GM19238 (cell line): ENCODE results near the gene DOHH.

ENCODE experiments used
- DNase-seq: peaks from one replicate; pipeline ENCODE4 v3.0.0; 2011; ENCODE audit warnings: low spot score; ENCODE audit not compliant: insufficient read length

The DOHH gene

GRCh38 chr19:3503036-3503572 lies 2.6 kb upstream of the DOHH start:
- no peak for DNase-seq

GRCh38 chr19:3501780-3502179 lies 1.3 kb upstream of the DOHH start:
- DNase-seq: no peak

- no peak for DNase-seq
Measured at GRCh38 chr19:3499738-3500428, 591 bp downstream of the DOHH start.

- no peak for DNase-seq
Measured at GRCh38 chr19:3497757-3498520, 2.5 kb downstream of the DOHH start.

- DNase-seq: no peak
Measured at GRCh38 chr19:3496392-3497273, 3.8 kb downstream of the DOHH start.

- no peak for DNase-seq
Measured at GRCh38 chr19:3494559-3494958, 5.9 kb downstream of the DOHH start.

- DNase-seq: peak; percentile 64
Measured at GRCh38 chr19:3494051-3494450, 6.4 kb downstream of the DOHH start.

- no peak for DNase-seq
Measured at GRCh38 chr19:3493651-3494050, 6.8 kb downstream of the DOHH start.

GRCh38 chr19:3492919-3493318 lies 7.6 kb downstream of the DOHH start:
- DNase-seq: no peak

- DNase-seq: no peak
Measured at GRCh38 chr19:3492131-3492839, 8.2 kb downstream of the DOHH start.

- no peak for DNase-seq
Measured at GRCh38 chr19:3491396-3492119, 8.9 kb downstream of the DOHH start.

- no peak for DNase-seq
Measured at GRCh38 chr19:3483226-3483628, 17.2 kb downstream of the DOHH start, which contains the start of gene SMIM44. SMIM44 (minus strand) TSS chr19:3483441; CDS start chr19:3483403, 38 bp downstream.

GRCh38 chr19:3482507-3483225 lies 17.8 kb downstream of the DOHH start:
- DNase-seq: no peak

- no peak for DNase-seq
Measured at GRCh38 chr19:3481241-3482090, 19.0 kb downstream of the DOHH start.

- DNase-seq: no peak
Measured at GRCh38 chr19:3480383-3481091, 19.9 kb downstream of the DOHH start, which contains the start of gene SMIM24. SMIM24 (minus strand) TSS chr19:3480525; CDS start chr19:3480463, 62 bp downstream.

GRCh38 chr19:3479834-3480215 lies 20.6 kb downstream of the DOHH start:
- DNase-seq: no peak

GRCh38 chr19:3479177-3479833 lies 21.2 kb downstream of the DOHH start:
- DNase-seq: no peak
